HCT116 (cell line): ENCODE measurements around the gene YTHDF1. TPM values are rescaled to one million over a fixed set of nuclear protein-coding genes. Genes with fewer than 3 reads are reported as not detected.

Experiments
- ATAC-seq: fragments of 200-7000 bp; cut with Tn5 transposase; 2 replicates; pipeline ENCODE4 v1.9.1; 2020; ENCODE audit warnings: mild to moderate bottlenecking, moderate library complexity
- BruUV-seq: library from RNA; stranded (reverse); fragments of 400-500 nt; replicated peaks from 2 replicates; lab custom pipeline; 2021; lab: Mats Ljungman, UMichigan
- CTCF ChIA-PET: fragments of 300-600 bp; sonication (Branson Sonifier 250); formaldehyde crosslinking; loops from one replicate; lab custom pipeline; 2021; ENCODE audit warnings: antibody characterized with exemption; lab: Charles Lee
- POLR2A ChIA-PET: fragments of 300-600, 350-600 bp; sonication (Branson Sonifier 250); formaldehyde crosslinking; loops from one replicate; lab custom pipeline; 2021; ENCODE audit warnings: antibody characterized with exemption; lab: Charles Lee
- RAD21 ChIA-PET, 2 experiments: fragments of 300-600 bp; sonication (Branson Sonifier 250); formaldehyde crosslinking; loops; one replicate each; lab custom pipeline; 2023; ENCODE audit warnings: low total read pairs in 2 of 2; ENCODE audit not compliant: uncharacterized antibody in 2 of 2, unreplicated experiment in 2 of 2, low non-redundant PET in 1 of 2; lab: Charles Lee
- DNase-seq: peaks from one replicate; pipeline ENCODE4 v3.0.0-alpha.2; 2010; ENCODE audit warnings: low read depth, low spot score
- H2AFZ ChIP-seq: fragments of 200-600 bp; shearing (Covaris generic), sonication (generic); 2 replicates; pipeline ENCODE4 v1.6.1; 2017; ENCODE audit warnings: low read depth, mixed run types, mixed read lengths, antibody characterized with exemption, low read length; ENCODE audit not compliant: poor library complexity, severe bottlenecking
- H3K27ac ChIP-seq: 2 replicates; pipeline ENCODE4 v1.5.1; 2012; ENCODE audit warnings: low read depth, low read length
- H3K27me3 ChIP-seq: fragments of 200-600 bp; sonication (generic); 2 replicates; pipeline ENCODE4 v1.6.1; 2016; ENCODE audit warnings: mixed run types, low read length, mixed read lengths; ENCODE audit not compliant: insufficient read depth
- H3K36me3 ChIP-seq, 2 experiments: fragments of 200-500 bp in 1 of 2; fragments of 200-600 bp in 1 of 2; sonication (Bioruptor generic) in 1 of 2; sonication (generic) in 1 of 2; 2 replicates each; pipeline versions ENCODE4 v1.5.1 to v1.6.1; 2014 to 2016; ENCODE audit warnings: low read length in 2 of 2, inconsistent platforms in 1 of 2, mixed read lengths in 1 of 2, mixed run types in 1 of 2; ENCODE audit not compliant: insufficient read depth in 2 of 2, control insufficient read depth in 1 of 2
- H3K4me1 ChIP-seq, 2 experiments: fragments of 200-600 bp in 1 of 2; sonication (generic) in 1 of 2; 2 replicates each; pipeline versions ENCODE4 v1.5.1 to v1.6.1; 2012 to 2017; ENCODE audit warnings: low read length in 2 of 2, inconsistent platforms in 1 of 2, mild to moderate bottlenecking in 1 of 2, mixed read lengths in 1 of 2, mixed run types in 1 of 2, moderate library complexity in 1 of 2; ENCODE audit not compliant: insufficient read depth in 2 of 2, control insufficient read depth in 1 of 2
- H3K4me2 ChIP-seq: fragments of 200-600 bp; sonication (generic); 2 replicates; pipeline ENCODE4 v1.6.1; 2017; ENCODE audit warnings: mixed run types, low read length, mixed read lengths
- H3K4me3 ChIP-seq, 2 experiments: fragments of 200-600 bp in 1 of 2; sonication (generic) in 1 of 2; replicated peaks in 1 of 2; 2 replicates each; pipeline ENCODE4 v1.5.1; 2011 to 2016; ENCODE audit warnings: low read length in 2 of 2, control low read depth in 1 of 2, low read depth in 1 of 2, mild to moderate bottlenecking in 1 of 2, mixed read lengths in 1 of 2, mixed run types in 1 of 2
- H3K79me2 ChIP-seq: fragments of 200-600 bp; sonication (generic); 2 replicates; pipeline ENCODE4 v1.6.1; 2017; ENCODE audit warnings: mild to moderate bottlenecking, mixed run types, low read length, moderate library complexity, mixed read lengths; ENCODE audit not compliant: insufficient read depth
- H3K9ac ChIP-seq: fragments of 200-600 bp; sonication (generic); 2 replicates; pipeline ENCODE4 v1.6.1; 2016; ENCODE audit warnings: low read length, mixed read lengths
- H3K9me2 ChIP-seq: fragments of 200-600 bp; sonication (generic), shearing (Covaris generic); 2 replicates; pipeline ENCODE4 v1.6.1; 2017; ENCODE audit warnings: mixed run types, mild to moderate bottlenecking, moderate library complexity; ENCODE audit not compliant: insufficient read depth
- H3K9me3 ChIP-seq, 2 experiments: fragments of 200-500 bp in 1 of 2; fragments of 200-600 bp in 1 of 2; sonication (Bioruptor generic) in 1 of 2; sonication (generic) in 1 of 2; 2 replicates each; pipeline ENCODE4 v1.6.1; 2014 to 2017; ENCODE audit warnings: low read length in 2 of 2, mixed read lengths in 2 of 2, inconsistent platforms in 1 of 2, low read depth in 1 of 2, mild to moderate bottlenecking in 1 of 2, mixed run types in 1 of 2, moderate library complexity in 1 of 2; ENCODE audit not compliant: control insufficient read depth in 1 of 2, insufficient read depth in 1 of 2
- H4K20me1 ChIP-seq: fragments of 200-600 bp; sonication (generic), shearing (Covaris generic); 2 replicates; pipeline ENCODE4 v1.6.1; 2017; ENCODE audit warnings: mixed run types, mild to moderate bottlenecking, moderate library complexity; ENCODE audit not compliant: insufficient read depth
- ELF1 ChIP-seq: IDR thresholded peaks from 2 replicates; pipeline ENCODE4 v1.6.1; 2012; ENCODE audit warnings: low read depth, borderline replicate concordance
- POLR2AphosphoS5 ChIP-seq: IDR thresholded peaks from 2 replicates; pipeline ENCODE4 v1.6.1; 2011; ENCODE audit warnings: mild to moderate bottlenecking, low read depth, low read length, moderate library complexity
- SRF ChIP-seq: IDR thresholded peaks from 2 replicates; pipeline ENCODE4 v1.6.1; 2012; ENCODE audit warnings: low read depth
- ZBTB33 ChIP-seq: IDR thresholded peaks from 2 replicates; pipeline ENCODE4 v1.6.1; 2011; ENCODE audit warnings: mild to moderate bottlenecking, low read length, moderate library complexity; ENCODE audit not compliant: insufficient replicate concordance; ENCODE audit errors: extremely low read depth
- ZFX ChIP-seq: fragments of 450-650 bp; IDR thresholded peaks from 2 replicates; pipeline ENCODE4 v1.6.1; 2017
- intact Hi-C: fragments of 100-400 bp; cut with micrococcal nuclease; formaldehyde crosslinking; loops from 2 replicates; pipeline ENCODE4 v1.10.0; 2022
- total RNA-seq: library from RNA; stranded (reverse); gene quantifications from one replicate; pipeline ENCODE4 v1.2.1, GENCODE V29; 2021; ENCODE audit not compliant: unreplicated experiment
- TF ChIP-seq, protein P1 (sequence below): IDR thresholded peaks from 2 replicates; pipeline ENCODE4 v1.6.1; 2012
- TF ChIP-seq, protein P2 (sequence below): IDR thresholded peaks from 2 replicates; pipeline ENCODE4 v1.6.1; 2012

Gene YTHDF1
- total RNA-seq, 1 experiment from 2014 or later = 42.8 TPM

DNA sequence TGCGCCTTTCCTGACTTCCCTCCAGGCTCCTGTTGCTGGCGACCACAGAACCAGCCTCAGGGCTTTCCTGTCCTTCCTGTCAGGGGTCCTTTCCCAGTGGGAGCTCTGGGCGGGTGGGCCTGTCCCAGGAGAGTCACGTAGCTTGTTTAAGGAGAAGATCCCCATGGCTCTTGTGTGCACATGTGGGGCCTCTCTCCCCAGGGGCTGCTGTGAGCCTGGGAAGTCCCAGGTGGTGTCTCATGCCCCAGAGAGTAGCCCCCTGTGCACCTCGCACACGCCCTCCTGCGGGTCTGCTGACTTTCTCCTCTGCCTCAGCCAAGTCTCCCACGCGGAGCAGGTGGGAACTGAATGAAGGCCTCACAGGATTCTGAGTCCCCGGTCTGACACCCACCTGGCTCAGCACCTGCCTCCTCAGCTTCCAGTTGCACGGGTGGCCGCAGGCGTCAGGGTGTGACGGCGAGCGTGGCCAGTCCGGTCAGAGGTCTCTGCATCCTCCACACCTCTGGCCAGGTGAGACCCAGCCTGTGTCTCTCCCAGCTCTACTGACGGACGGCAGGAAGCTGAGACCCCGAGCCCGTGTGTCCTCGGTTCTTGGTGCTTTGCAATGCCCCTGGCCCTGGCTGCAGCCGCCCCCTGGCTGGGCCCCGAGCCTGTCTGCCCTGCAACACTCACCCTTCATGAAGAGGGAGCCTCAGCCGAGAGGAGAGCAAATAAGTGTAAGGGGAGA is 44.0 kb upstream of the YTHDF1 start:
- no peaks in the 10 kb centered on the region for H3K9me3 ChIP-seq
- intact Hi-C loops = no loop called here
- BruUV-seq = no TSS peak
- no peak for ATAC-seq
- H3K36me3 ChIP-seq = no peaks in the 10 kb centered on the region
- ChIA-PET RAD21 (no interaction called here), POLR2A (no interaction called here), CTCF (no interaction called here)
- no peaks in the 10 kb centered on the region for H3K27me3 ChIP-seq
- no peak overlapping the region for H3K4me2 ChIP-seq
- TF ChIP-seq, protein P1, sequence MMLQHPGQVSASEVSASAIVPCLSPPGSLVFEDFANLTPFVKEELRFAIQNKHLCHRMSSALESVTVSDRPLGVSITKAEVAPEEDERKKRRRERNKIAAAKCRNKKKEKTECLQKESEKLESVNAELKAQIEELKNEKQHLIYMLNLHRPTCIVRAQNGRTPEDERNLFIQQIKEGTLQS = no peak
- TF ChIP-seq ELF1 = no peak
- no peak for TF ChIP-seq POLR2AphosphoS5
- no peak for TF ChIP-seq SRF
- TF ChIP-seq, protein P2, sequence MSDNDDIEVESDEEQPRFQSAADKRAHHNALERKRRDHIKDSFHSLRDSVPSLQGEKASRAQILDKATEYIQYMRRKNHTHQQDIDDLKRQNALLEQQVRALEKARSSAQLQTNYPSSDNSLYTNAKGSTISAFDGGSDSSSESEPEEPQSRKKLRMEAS = no peak
- no peak for TF ChIP-seq ZBTB33
- TF ChIP-seq ZFX = no peak
- no peak overlapping the region for H3K9ac ChIP-seq
- H3K4me1 ChIP-seq = no peaks in the 10 kb centered on the region
- H2AFZ ChIP-seq = no peak overlapping the region
- H3K9me2 ChIP-seq = no peaks in the 10 kb centered on the region
- no peak overlapping the region for H3K27ac ChIP-seq
- no peaks in the 10 kb centered on the region for H4K20me1 ChIP-seq
- H3K79me2 ChIP-seq = no peaks in the 10 kb centered on the region
- DNase-seq = no peak
- H3K4me3 ChIP-seq = no peak overlapping the region
